Stimulated activated CD8-positive, alpha-beta memory T cell treated with anti-CD3 and anti-CD28 coated beads, Interleukin-15, amount 100 ng/mL, for 1 hour (primary cell): Measurements from ENCODE around the gene MPL.
"Not testable (repeated sequence)": the region's sequence is repeated elsewhere in the genome, so short reads cannot be mapped to it uniquely, and the experiment has no call there.

Source experiments
- DNase-seq: peaks from one replicate; pipeline ENCODE4 v3.0.0-alpha.2; 2020; ENCODE audit warnings: low read depth

Gene MPL

DNA sequence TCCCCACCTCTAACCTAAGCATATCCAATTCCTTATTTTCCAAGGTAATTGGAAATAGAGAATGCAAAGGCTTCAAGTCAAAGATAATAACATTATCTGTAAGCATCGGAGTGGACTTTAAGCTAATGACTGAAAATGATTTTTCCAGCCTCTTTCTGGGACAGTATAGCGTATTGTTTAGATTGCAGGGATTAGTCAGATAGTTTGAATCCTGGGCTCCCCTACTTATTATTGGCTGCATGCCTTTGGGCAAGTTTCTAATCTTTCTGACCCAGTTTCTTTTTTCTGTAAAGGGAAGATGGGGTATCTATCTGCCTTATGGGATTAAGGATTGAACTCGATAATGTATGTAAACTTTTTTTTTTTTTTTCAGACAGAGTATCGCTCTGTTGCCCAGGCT is 19.6 kb downstream of the MPL start:
- no peak for DNase-seq

DNA sequence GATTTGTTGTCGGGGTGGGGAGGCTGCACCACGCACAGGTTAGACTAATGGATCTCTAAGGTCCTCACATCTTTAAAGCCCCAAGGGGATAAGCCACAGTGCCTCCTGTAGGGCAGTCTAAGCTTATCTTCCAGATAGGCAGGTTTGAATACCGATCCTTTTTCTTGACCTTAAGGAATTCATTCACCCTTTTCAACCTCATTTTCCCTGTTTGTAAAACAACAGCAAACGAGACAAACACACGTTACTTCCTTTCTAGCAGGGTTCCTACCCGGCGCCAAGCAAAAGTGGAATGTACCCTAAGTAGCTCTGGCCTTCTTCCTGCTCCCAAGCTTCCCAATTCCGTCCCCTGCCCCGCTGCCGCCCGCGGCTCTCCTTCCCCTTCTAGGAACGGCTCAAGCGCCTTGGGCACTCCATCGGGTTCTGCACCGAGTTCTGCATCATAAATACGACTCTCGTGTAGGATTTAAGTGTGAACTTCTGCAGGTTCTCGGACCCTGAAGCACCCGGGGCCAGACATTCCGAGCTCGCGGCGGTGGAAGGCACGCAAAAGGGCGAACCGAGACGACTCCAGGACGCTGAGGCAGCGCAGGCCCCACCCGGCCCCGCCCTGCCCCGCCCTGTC is 20.6 kb downstream of the MPL start:
- no peak for DNase-seq

DNA sequence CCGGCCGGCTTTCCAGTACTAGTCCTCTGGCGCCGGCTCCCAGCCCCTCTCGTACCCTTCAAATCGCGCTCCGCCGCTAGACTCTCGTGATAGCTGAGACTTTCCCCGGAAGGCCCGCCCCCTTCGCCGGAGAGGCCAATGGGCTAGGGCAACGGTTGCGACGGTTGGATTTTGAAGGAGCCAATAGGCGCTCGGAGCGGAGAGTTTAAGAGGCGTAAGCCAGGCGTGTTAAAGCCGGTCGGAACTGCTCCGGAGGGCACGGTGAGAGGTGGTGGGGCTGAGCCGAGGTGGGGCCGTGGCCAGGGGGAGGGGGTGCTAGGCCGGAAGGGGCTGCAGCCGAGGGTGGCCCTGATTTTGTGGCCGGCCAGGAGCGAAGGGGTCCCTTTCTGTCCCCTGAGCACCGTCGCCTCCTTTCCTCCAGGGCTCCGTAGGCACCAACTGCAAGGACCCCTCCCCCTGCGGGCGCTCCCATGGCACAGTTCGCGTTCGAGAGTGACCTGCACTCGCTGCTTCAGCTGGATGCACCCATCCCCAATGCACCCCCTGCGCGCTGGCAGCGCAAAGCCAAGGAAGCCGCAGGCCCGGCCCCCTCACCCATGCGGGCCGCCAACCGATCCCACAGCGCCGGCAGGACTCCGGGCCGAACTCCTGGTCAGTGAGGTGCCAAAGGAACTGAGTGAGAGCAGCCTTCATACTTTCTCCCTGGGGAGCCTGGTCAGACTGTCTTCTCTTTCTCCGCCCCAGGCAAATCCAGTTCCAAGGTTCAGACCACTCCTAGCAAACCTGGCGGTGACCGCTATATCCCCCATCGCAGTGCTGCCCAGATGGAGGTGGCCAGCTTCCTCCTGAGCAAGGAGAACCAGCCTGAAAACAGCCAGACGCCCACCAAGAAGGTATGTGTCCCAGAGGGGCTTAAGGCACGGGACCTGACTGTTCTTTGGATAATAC is 21.4 kb downstream of the MPL start, which contains the start of gene CDC20:
Gene CDC20 (plus strand): TSS at position 236 of the 948 bp plus-strand sequence. CDS start 235 bp downstream, at position 471.
- DNase-seq: peak; percentile 96

DNA sequence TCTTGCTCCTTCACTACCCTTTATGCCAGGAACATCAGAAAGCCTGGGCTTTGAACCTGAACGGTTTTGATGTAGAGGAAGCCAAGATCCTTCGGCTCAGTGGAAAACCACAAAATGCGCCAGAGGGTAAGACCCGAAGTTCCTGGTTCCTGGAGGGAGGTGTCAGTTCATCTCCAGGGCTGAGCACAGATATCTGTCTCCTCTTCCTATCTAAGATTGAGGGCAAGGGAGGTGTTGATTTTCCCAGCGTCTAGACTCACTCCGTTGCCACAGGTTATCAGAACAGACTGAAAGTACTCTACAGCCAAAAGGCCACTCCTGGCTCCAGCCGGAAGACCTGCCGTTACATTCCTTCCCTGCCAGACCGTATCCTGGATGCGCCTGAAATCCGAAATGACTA is 22.1 kb downstream of the MPL start:
- no peak for DNase-seq

DNA sequence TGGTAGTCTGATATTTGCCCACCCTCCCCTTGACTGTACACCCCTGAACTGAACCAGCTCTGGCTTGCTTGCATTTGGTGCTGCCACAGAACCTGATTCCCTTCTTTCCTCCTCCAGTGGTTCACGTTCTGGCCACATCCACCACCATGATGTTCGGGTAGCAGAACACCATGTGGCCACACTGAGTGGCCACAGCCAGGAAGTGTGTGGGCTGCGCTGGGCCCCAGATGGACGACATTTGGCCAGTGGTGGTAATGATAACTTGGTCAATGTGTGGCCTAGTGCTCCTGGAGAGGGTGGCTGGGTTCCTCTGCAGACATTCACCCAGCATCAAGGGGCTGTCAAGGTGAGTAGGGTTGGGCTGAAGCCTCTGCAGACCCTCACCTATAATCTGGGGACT is 23.0 kb downstream of the MPL start:
- no peak for DNase-seq

DNA sequence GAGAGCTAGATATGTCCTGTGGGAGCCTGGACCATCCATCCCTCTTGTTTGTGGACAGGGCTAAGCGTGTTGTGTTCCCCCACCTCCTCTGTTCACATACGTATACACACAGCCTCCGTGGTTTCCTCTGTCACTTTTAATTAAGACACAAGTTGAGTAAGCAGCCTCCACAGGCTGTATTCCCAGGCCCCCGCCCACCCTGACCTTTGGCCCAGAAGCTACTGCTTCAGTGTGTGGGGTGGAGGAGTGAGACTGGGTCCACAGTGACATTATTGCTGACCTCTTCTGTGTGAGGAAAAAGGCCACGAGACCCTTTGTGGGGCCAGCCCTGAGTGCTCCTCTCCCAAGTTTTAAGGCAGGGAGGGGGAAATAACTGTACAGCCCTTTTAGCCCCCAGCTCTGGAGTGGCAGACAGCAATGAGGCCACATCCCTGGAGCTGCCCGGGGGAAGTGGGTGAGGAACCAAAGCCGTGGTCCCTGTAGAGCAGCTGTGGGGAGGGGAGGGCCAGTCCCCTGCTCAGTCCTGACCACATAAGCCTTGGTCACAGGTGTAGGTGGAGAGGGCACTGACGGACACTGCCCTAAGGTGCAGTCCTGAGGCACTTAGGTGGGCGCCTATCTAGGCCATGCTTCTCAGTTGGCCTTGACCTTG is 25.8 kb downstream of the MPL start:
- no peak for DNase-seq

DNA sequence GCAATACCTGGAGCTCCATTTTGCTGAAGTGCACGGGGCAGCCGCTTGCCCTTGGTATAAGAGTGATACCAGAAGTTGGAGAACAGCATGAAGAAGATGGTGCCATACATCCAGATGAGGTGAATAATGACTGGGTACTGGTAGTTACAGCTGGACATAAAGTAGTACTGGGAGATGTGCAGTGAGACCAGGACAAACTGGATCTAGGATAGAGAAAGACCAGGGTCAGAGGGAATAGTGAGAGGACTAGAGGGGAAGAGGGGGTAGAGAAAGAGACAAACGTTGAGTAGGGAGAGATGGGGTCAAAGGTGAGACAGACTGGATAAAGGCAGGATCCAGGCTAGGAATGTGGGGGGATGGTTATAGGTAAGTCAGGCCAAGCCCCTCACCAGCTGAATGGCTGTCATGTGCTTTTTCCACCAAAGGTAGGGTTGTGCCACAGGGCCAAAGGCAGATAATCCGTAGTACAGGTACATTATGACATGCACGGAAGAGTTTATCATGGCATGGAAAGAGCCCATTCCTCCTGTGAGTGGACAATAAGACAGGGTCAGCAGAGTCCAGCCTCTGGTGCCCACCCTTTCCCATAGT is 26.4 kb downstream of the MPL start:
- DNase-seq: no peak

DNA sequence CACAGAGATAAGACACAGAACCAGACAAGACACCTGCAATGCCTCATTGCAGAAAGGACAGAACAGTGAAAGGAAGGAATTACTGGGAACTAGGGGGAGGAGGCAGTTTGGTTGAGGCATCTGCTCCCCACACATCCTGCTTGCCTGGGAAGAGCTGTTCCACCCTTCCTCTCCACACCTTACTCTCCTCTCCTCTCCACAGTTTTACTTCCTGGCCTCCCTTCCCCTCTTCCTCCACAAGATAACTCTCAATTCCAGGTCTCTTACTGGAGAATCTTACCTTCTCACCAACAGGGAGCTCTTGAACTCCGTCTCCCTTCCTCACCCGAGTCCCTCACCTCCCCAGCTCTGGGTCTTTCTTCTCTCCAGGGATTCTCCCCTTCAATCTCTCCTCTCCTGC is 28.1 kb downstream of the MPL start:
- no peak for DNase-seq

DNA sequence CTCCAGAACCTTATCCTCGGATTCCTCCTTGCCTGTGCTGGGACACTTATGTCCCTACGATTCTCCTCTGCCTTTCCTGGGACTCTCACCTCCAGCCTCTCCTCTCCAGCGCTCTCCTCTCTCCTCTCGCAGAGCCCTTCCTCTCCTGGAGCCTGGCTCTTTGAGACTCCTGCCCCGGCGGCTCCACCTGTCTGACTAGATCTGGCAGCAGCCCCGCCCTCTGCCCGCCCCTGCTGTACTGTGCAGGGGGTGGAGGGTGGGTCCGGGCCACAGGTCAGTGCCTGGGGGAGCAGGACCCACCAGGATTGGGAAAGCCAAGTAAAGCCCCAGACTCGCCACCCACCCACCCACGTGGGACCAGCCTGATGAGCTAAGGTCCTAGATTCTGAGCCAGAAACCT is 28.6 kb downstream of the MPL start:
- DNase-seq: no peak

DNA sequence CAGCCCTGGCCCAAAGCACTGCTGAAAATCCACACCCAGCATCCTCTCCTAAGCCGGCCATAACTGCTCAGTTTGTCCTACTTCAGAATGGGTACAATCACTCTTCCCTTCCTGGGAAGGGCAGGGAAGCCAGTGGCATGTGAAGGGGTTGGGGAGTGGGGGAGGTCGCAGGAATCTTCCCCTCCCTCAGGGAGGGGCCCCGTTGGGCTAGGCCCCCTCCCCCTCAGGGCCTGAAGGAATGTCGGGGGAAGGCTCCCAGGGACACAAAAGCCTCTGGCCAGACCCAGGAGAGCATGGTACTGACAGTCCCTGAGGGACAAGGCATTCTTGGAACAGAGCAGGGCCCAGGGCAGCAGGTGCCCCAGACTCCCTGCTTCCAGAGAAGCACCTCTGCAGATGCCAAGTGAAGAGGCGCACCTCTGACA is 29.0 kb downstream of the MPL start:
- no peak for DNase-seq

DNA sequence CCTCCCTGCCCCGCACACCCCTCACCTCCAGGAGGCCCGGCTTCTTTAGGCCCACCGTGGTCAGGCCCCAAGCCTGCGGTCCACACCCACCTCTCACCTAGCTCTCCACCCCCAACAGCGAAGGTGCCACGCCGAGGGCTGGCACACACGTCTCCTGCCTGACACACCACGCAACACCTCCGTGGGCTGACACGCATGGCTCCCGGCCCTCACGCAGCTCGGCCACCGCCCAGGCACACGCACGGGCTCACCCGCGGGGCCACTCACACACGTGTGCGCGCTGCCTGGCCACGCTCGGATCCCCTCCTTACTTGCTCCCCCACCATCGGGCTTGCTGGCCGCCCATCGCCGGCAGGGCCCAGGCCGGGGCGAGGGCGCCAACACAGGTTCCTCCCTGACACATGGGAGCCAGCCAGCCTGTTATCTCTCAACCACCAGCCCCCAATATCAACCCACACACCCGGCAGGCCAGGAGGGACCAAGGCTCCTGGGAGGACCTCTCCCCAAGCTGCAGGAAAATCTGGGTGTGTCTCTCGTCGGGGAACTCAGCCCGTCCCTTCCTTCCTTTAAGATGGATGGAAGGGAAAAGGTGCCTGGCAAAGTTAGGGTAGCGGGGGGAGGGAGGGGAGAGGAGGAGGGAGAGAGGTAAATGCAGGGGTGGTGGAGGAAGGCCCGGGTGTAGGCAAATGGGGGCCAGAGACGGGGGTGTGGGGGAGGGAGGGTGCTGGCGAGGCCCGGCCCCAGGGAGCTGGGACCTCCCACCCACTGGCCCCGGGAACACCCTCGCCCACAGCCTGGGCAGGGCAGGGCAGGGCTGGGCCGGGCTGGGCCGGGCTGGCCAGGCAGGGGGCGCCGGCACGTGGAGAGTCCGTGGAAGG is 29.6 kb downstream of the MPL start:
- DNase-seq: no peak

DNA sequence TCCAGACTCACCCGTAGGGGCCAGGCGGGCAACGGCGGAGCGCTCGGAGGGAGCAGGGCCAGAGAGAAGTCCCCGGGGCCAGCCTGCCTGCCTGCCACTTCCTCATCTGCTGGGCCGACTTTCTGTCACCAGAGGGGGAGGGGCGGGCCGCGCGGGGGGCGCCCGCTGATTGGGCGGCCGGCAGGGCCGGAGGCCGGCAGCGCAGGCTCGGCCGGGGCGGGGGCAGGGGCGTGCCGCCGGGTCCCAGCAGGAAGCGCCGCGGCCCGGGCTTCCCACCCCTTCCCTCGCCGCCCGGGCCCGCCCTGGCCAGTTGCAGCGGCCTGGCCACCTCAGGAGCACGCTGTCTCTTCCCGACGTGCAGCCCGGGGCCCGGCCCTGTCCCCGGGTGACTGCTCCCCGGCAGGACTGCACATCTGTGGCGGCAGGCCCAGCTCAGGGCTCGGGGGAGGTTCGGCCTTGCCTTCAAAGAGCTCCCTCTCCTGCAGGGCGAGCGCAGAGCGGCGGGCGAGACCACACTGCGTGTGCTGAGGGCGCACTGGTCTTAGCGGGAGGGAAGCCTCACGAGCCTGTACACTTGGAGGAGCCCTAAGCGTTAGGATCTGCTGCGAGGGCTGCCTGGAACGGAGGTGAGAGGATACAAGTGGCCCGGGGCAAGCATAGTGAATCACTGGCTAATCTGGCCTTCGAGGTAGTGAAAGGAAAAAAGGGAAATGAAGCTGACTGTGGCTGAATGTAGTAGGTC is 30.5 kb downstream of the MPL start, which contains the start of gene ELOVL1:
Gene ELOVL1 (minus strand): TSS at position 108 of the 742 bp plus-strand sequence. CDS start 2,402 bp downstream, outside the sequence.
- peak; percentile 66 for DNase-seq

DNA sequence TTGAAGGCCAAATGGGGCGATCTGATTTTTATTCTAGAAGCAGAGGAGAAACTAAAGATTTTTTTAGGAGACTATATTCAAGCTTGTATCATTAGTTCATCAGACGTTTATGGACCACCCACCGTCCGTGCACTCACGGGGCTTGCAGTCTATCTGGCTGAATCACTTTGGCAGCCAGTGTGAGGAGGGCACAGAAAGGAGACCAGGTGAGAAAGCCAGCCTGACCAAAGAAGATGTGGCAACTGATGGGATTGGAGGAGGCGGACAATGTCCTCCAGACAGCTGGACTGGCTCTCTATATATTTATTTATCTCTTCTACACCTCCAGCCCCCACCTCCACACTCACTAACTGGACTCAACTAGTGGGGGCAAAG is 31.0 kb downstream of the MPL start:
- no peak for DNase-seq

DNA sequence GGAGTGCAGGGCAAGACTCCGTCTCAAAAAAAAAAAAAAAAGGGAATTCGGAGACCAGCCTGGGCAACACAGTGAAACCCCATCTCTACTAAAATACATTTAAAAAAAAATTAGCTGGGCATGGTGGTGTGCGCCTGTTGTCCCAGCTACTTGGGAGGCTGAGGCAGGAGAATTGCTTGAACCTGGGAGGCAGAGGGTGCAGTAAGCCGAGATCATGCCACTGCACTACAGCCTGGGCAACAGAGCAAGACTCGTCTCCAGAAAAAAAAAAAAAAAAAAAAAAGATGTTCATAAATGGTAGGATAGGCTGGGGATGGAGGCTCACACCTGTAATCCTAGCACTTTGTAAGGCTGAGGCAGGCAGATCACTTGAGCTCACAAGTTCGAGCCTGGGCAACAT is 32.2 kb downstream of the MPL start:
- DNase-seq: not testable (repeated sequence)

DNA sequence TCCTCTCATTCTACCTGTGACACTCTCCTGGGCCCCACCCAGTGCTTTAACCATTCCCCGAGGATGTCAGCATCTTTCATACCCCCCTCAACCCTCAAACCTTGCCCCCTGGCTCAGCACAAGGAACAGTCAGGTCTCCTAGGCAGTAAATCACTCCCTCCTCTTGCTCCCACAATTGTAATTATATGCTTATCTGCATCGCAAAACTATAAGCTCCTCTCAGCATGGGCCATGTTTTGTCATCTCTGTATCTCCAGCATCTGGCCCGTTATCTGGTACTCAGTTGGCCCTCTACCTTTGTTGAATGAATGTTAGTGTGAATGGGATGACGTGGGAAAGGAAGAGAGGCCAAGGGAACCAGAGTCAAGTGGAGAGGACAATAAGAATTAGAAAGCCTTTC is 32.9 kb downstream of the MPL start:
- no peak for DNase-seq

DNA sequence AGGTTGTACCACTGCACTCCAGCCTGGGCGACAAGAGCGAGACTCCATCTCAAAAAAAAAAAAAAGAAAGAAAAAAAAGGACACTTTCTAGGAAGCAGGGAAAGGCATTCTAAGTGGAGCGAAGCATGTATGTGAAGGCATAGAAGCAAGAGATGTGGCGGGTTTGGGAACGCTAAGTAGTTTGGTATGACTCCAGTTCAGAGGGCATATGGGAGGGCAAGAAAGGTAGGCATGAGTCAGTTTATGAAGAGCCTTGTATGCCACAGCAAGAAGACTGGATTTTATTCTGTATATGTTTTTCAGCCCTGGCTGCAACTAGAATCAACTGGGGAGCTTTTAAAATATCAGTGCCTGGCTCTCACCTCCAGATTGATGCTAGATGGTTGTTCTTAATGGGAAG is 34.6 kb downstream of the MPL start:
- DNase-seq: no peak

DNA sequence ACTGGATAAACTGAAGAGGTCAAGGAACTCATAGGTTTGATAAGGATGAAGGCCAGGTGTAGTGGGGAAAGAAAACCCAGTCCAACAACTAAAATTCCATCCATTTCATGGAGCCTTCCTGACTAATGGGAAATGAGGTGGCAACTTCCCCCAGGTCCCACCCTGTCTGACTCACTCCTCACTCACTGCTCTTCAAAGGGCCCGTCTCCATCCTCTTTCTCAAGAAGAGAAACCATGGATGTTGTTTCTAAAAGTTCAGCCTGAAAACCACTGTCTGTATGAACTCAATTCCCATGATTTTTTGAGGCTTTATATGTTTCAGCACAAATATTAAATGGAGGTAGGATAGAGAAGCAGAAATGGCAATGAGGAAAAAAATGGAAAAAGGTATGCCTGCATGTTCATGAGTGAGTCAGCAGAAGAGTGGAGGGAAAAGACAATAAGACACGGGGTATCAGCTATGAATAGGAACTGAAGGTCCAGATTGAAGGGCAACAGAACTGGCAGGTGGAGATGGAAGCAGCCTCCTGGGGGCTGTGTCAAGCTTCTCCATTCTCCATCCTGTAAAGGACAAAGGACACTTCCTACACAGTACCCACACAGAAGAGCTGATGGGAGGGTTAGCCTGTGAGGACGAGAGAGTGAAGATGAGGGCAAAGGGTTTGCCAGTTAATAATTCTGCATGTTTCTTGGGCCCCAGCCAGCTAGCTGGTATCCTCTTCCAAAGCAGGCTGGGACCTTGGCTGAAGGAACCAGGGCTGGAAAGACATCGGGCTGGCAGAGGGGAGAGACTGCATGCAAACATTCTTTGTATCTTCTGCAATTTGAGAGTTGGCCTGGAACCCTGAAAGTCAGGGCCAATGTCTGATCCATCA is 35.7 kb downstream of the MPL start:
- no peak for DNase-seq

DNA sequence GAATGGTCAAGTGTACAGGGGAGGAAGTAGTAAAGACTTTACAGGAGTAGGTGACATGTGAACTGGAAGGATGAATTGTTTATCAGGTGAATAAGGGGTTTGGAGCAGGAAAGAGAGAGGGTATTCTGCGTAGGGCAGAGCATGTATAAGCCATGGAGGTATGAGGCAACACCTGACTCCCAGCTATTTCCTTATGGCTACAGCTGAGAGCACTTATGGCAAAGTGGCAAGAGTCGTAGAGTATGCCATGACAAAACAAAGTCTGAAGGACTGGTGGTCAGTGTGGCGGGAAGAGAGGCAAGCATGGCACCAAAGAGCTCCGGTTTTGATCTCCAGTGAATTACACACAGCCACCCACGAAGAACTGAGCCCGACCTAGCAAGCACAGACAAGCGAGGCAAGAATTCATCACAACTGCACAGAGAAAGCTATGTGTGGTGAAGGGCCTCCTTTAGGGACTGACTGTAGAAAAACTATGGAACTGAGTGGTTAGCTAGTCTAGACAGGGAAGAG is 39.2 kb downstream of the MPL start:
- DNase-seq: no peak

DNA sequence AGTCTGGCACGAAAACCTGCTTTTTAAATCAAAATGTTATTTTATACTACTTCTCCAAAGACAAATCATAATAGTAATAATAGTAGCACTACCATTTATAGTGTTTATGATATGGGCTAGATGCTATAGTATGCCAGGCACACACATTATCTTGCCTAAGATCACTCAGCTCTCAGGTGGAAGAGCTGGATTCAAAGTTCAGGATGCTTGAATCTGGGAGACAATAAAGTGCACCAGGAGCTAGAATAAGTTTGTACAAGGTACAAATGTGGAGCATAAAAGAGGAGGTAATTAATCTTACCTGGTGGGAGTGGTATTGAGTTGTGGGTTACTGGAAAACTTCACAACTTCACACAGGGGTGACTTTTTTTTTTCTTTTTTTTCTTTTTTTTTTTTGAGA is 40.2 kb downstream of the MPL start:
- no peak for DNase-seq
